NCI-H2107 treated with DMSO at 0.1 percent for 48 hours (cell line): ENCODE results near the gene HSPB9.

Experiments used
- DNase-seq: peaks from one replicate; lab custom pipeline; 2025; ENCODE audit not compliant: unreplicated experiment; lab: John Stamatoyannopoulos, UW

Gene HSPB9, protein sequence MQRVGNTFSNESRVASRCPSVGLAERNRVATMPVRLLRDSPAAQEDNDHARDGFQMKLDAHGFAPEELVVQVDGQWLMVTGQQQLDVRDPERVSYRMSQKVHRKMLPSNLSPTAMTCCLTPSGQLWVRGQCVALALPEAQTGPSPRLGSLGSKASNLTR

GRCh38 chr17:42122371-42123303 is at the start of gene HSPB9:
Gene HSPB9 (plus strand): TSS chr17:42122804. CDS start chr17:42122851, 47 bp downstream.
- no peak for DNase-seq

GRCh38 chr17:42075789-42076188 is 46.8 kb upstream of the HSPB9 start:
- DNase-seq: no peak

DNA sequence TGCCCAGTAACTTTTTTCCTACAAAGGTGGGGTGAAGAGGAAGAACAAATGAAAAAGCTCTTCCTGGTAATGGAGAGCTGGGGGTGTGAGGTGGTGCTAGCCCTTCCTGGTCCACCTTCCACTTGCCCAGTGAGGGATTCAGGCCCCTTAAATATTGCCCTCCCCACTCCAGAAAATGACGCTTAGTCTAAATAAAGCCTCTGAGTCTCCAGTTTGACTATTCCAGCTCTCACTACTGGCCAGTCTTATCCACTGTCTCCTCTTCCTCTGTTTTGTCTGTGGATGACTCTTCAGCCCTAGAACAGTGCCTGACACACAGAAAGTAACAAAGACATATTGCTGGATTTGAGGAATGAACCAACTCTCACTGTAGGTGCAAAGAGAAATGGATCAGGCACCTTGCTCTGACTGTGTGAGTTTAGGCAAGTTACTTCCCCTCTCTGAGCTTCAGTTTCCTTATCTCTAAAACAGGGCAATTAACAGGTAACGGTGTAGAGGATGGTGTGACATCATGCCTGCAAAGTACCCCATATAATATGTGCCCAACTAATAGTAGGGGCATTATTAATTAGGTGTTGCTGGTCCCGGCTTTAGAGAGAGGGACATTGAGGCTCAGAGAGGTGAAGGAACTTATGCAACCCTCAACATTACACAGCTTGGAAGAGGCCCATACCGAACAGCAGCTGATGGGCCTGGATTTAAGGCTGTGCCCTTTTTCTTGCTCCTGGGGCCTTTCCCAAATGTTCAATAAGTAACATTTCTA is 45.6 kb upstream of the HSPB9 start:
- DNase-seq: no peak

- DNase-seq: no peak
Measured at GRCh38 chr17:42077755-42078154, 44.8 kb upstream of the HSPB9 start.

DNA sequence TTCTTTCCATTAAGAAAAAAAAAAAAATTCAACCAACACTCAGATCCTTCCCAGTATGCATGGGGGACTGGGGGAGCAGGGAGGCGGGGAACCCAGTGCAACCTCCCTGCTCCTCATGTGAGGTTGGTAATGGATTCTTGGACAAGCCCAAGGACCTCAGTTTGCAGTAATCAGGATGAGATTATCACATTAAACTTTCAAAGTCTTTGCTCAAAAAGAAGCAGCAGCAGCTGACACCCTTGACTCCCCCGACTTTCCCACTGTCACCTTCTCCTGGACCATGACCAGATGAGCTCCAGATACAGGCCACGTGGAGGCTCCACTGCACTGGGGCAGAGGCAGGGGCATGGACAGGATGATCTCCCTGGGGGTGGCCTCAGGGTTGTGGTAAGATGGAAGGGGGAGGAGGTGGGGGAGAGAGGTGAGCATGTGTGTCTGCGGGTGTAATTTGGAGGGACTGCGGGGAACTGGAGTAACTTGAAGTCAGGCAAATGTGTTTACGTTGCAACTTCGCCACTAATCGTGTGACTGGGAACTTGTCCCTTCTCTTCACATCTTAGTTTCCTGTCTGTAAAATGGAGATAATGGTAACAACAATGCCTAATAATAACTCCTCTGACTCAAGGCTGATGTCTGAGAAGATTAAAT is 44.1 kb upstream of the HSPB9 start:
- no peak for DNase-seq

DNA sequence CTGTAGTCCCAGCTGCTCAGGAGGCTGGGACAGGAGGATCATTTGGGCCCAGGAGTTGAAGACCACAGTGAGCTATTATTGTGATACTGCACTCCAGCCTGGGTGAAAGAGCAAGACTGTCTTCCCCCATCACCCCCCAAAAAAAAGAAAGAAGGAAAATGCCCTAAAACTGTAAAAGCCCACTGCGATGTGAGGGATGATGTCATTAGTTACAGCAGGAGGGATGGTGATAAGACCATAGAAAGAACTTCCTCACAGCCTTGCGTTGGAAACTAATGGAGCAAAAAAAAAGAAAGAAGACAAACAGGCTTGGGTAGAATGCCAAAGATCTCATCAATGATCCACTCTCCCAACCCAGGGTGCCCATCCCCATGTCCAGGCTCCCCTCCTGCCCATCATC is 43.1 kb upstream of the HSPB9 start:
- DNase-seq: no peak

DNA sequence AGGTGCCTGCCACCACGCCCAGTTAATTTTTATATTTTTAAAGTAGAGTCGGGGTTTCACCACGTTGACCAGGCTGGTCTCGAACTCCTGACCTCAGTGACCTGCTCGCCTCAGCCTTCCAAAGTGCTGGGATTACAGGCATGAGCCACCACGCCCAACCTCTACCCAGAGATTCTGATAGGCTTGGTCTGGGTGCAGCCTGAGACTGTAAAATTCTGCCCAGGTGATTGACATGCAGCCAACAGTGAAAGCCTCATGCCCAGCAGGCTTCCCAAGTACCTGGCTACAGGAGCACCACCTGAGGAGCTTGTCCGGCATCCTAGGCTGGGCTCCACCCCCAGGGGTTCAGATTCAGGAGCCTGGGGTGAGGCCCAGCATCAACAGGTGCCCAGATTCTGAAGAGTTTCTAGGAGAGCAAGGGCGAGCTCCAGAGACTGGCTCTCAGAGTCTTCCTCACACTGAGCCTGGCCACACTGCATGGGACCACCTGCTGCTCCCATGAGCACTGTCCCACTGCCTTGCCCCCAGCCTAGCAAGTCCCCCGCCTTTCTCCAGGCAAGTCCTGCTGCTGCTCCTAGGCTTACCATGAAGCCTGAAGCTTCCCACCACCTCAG is 41.0 kb upstream of the HSPB9 start:
- no peak for DNase-seq

GRCh38 chr17:42087042-42087701 is 35.4 kb upstream of the HSPB9 start:
- DNase-seq: no peak

DNA sequence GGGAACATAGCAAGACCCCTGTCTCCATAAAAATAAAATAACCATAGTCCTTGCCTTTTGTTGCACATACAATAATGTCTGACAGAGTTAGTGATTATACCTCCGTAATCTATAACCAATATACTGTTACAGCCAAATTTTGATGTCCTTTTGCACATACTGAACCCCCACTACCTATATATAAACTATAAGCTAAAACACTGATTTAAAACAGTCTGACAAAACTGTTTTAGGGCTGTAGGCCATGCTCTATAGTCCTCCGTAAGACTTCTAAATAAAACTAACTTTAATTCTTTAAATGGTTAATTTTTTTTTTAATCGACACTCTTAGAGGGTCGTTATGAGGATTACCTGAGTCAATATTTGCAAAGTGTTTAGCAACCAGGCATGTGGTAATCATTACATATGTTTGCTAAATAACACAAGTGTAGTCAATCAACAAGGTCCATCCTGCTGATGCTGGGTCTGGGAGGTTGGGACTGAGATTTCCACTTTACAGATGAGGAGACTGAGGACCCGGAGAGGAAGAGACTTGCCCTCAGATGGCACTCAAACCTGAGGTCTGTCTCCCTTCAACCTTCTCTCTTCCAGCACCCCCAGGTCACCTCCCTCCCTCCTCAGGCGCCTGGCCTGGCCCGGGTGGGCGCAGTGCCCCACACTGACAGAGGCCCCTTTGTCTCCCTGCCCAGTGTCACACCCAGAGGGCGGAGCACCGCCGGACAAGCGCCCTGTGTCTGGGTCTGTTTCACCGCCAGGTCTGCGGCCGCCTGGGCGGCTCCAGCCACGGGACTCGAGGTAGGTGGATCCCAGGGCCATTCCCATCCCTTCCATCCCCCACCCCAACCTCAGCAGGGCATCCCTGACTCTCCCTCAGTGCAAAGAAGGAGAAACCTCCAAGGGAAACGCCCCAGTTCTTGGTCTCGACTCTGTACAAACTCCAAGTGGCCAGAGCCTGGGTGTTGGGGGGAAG is 34.6 kb upstream of the HSPB9 start:
- DNase-seq: no peak

- DNase-seq: no peak
Measured at GRCh38 chr17:42088736-42089135, 33.9 kb upstream of the HSPB9 start.

DNA sequence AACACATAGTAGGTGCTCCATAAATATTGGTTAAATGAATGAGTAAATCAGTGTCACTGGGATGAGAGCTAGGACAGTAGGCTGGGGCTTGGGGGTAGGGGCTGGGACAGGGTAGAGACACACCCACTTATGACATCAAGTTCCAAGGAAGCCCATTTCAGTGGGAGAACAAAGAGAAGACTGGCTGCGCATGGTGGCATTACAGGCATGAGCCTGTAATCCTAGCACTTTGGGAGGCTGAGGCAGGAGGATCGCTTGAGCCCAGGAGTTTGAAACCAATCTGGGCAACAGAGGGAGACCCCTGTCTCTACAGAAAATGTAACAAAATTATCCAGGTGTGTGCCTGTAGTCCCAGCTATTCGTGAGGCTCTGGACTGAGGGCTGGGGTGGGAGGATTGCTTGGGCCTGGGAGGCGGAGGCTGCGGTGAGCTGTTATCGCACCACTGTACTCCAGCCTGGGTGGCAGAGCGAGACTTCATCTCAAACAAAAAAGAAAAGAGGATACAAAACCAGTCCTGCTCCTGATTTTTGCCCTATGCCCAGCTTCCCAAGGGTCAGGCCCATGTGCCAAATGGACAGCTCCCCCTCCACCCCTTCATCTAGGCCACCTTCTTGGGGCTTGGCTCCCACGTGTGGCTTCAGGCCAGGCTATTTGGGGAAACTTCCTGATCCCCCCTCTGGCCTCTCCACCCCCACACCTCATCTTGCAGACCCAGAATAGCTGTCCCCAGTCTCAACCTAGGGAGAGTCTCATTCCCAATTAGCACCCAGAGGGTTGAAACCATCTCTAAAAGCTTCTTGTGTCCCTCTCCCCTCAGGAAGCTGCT is 31.4 kb upstream of the HSPB9 start:
- no peak for DNase-seq

DNA sequence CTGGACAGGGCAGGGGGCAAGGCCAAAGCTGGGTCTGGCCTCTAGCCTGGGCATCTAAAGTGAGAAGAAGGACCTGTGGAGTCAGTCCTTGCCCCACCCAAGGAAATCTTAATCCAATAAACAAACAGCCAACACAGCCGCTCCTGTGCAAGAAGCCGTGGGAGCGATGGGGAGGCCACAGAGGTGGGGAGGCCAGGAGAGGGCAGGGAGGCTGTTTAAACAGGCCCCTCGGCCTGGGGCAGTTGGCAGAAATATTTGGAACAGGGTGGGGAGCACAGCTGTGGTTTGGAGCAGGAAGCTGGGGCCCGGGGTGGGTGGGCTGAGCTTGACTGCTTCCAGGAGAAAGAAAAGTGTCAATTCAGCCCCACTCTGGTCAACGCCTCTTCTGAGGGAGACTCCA is 29.7 kb upstream of the HSPB9 start:
- no peak for DNase-seq

DNA sequence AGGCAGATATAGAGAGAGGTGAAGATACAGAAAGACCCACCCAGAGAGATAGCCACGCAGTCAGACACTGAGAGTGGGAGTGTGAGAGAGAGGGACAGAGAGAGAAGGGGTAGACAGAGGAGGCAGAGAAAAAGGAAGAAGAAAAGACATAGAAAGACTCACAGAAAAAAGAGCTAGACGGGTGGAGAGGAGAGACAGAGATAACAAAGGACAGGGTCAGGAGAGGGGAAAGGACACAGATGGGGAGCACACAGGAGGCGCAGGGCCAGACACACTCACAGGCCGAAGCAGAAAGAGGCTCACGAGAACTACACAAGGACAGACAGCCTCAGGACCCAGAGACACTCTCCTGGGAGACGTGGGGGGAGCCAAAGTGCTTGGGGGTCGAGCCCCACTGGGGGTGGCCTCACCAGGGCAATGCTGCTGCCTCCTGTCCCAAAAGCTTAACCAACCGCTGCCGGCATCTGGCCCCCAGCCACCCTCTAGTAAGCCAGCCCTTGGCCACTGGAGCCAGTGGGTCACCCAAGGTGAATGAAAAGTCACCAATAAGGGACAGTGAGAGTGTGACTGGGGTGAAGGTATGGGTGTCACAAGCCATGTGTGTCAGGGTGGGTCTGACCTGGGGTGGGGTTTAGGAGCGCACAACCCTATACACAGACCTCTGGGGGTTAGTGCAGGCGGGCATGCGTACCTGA is 28.1 kb upstream of the HSPB9 start:
- no peak for DNase-seq

GRCh38 chr17:42096360-42097111 is 26.1 kb upstream of the HSPB9 start:
- DNase-seq: no peak

DNA sequence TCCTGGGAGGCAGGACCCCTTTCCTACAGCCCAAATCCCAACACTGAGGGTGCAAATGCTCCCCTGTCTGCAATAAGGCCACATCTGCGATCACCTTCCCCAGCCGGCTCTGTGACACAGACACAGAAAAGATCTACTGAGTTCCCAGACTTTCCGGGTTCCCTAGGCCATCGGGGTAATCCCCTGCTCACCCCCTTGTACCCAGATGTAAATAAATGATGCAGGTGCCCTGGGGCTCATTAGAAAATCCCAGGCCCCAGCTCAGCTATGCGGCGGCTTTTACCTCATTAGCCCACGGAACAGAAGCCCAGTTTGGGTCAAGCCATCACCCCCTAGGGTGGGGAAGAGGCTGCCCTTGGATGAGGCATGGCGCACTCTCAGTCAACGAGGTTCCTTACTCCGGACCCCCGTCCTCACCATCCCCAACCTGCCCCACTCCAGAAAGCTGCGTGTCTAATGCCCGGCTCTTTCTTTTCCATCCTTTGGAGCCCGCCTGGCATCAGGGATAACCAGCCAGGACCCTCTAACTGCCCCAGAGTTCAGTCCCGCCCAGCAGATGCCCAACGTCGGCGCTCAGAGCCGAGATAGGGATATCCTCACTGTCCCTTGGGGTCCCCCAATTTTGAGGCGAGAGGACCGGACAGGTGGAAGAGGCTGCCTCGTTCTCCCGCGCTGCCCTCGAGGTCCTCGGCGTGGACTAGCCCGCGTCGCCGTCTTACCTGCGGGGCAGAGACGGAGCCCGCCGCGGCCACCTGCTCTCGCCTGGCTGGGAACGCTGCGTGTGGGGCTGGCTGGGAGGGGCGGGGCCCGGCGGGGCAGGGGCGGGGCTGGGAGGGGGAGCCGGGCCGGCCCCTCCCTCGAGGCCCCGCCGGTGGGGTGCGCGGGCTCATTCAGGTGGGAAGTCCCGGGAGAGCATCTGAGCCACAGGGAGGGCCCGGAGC is 24.6 kb upstream of the HSPB9 start, which contains the start of gene ZNF385C:
Gene ZNF385C, minus strand, starts transcription at position 783 of the 941 bp plus-strand sequence. CDS start 35,417 bp downstream, outside the sequence.
- peak; percentile 7 for DNase-seq
